Measurements from ENCODE around the gene LTBP2.

LTBP2 gene

GRCh38 chr14:74580275-74580672 is 31.8 kb downstream of the LTBP2 start:
- TF ChIP-seq CTCF (IDR thresholded peaks at IDR 0.05; ENCODE audit: low read depth, low read length, poor library complexity, severe bottlenecking), result no peak
- TF ChIP-seq EZH2phosphoT487 (IDR thresholded peaks at IDR 0.05; ENCODE audit: borderline replicate concordance, low read length), result no peak
- Histone ChIP-seq H3K36me3 (ENCODE audit: control insufficient read depth, low read length) (no peaks in the 10 kb centered on the region), H3K4me3 (ENCODE audit: low read length) (no peak overlapping the region), H4K20me1 (ENCODE audit: control insufficient read depth, insufficient read depth, low read depth, low read length) (no peaks in the 10 kb centered on the region), H3K27me3 (ENCODE audit: control insufficient read depth, low read length) (no peaks in the 10 kb centered on the region), H3K4me1 (ENCODE audit: control insufficient read depth, low read length) (no peaks in the 10 kb centered on the region), H3K9me2 (replicated peaks; ENCODE audit: control insufficient read depth, low read length) (no peaks in the 10 kb centered on the region), H3F3A (ENCODE audit: control insufficient read depth, insufficient read depth) (no peaks in the 10 kb centered on the region), H3K9me3 (ENCODE audit: control insufficient read depth, insufficient read depth, low read length) (no peaks in the 10 kb centered on the region), H3K79me2 (ENCODE audit: control insufficient read depth, low read length) (no peaks in the 10 kb centered on the region), H3K4me2 (ENCODE audit: low read length) (no peak overlapping the region), H3K27ac (ENCODE audit: low read depth, low read length) (no peak overlapping the region)

- no peak overlapping the region for H3K4me3 ChIP-seq (ENCODE audit: low read length)
- H3K4me2 ChIP-seq (ENCODE audit: low read length), result no peak overlapping the region
- no peaks in the 10 kb centered on the region for H3K9me3 ChIP-seq (ENCODE audit: control insufficient read depth, insufficient read depth, low read length)
- H3K4me1 ChIP-seq (ENCODE audit: control insufficient read depth, low read length), result peaks cover 2% of the 10 kb centered on the region; the same call in 1 of the 2 replicates
- no peak overlapping the region for H3K27ac ChIP-seq (ENCODE audit: low read depth, low read length)
- no peaks in the 10 kb centered on the region for H3F3A ChIP-seq (ENCODE audit: control insufficient read depth, insufficient read depth)
- no peaks in the 10 kb centered on the region; the same call in 1 of the 2 replicates for H3K27me3 ChIP-seq (ENCODE audit: control insufficient read depth, low read length)
- TF ChIP-seq EZH2phosphoT487 (IDR thresholded peaks at IDR 0.05; ENCODE audit: borderline replicate concordance, low read length) (no peak), CTCF (IDR thresholded peaks at IDR 0.05; ENCODE audit: low read depth, low read length, poor library complexity, severe bottlenecking) (no peak)
- no peaks in the 10 kb centered on the region for H3K79me2 ChIP-seq (ENCODE audit: control insufficient read depth, low read length)
- H4K20me1 ChIP-seq (ENCODE audit: control insufficient read depth, insufficient read depth, low read depth, low read length), result no peaks in the 10 kb centered on the region
- H3K9me2 ChIP-seq (replicated peaks; ENCODE audit: control insufficient read depth, low read length), result no peaks in the 10 kb centered on the region
- H3K36me3 ChIP-seq (ENCODE audit: control insufficient read depth, low read length), result no peaks in the 10 kb centered on the region
Measured at GRCh38 chr14:74579447-74580274, 32.4 kb downstream of the LTBP2 start.

GRCh38 chr14:74578479-74578878 is 33.6 kb downstream of the LTBP2 start:
- H4K20me1 ChIP-seq (ENCODE audit: control insufficient read depth, insufficient read depth, low read depth, low read length), result no peaks in the 10 kb centered on the region
- H3K4me3 ChIP-seq (ENCODE audit: low read length), result no peak overlapping the region
- H3K27me3 ChIP-seq (ENCODE audit: control insufficient read depth, low read length), result no peaks in the 10 kb centered on the region; the same call in 1 of the 2 replicates
- H3K4me1 ChIP-seq (ENCODE audit: control insufficient read depth, low read length), result peaks cover 4% of the 10 kb centered on the region; the same call in 1 of the 2 replicates
- H3K36me3 ChIP-seq (ENCODE audit: control insufficient read depth, low read length), result no peaks in the 10 kb centered on the region
- no peaks in the 10 kb centered on the region for H3K79me2 ChIP-seq (ENCODE audit: control insufficient read depth, low read length)
- no peaks in the 10 kb centered on the region for H3F3A ChIP-seq (ENCODE audit: control insufficient read depth, insufficient read depth)
- no peak for TF ChIP-seq CTCF (IDR thresholded peaks at IDR 0.05; ENCODE audit: low read depth, low read length, poor library complexity, severe bottlenecking)
- TF ChIP-seq EZH2phosphoT487 (IDR thresholded peaks at IDR 0.05; ENCODE audit: borderline replicate concordance, low read length), result no peak
- H3K27ac ChIP-seq (ENCODE audit: low read depth, low read length), result no peak overlapping the region
- no peaks in the 10 kb centered on the region for H3K9me2 ChIP-seq (replicated peaks; ENCODE audit: control insufficient read depth, low read length)
- no peaks in the 10 kb centered on the region for H3K9me3 ChIP-seq (ENCODE audit: control insufficient read depth, insufficient read depth, low read length)
- no peak overlapping the region for H3K4me2 ChIP-seq (ENCODE audit: low read length)

Measured in DOHH2 (cell line).